Heart right ventricle (tissue), 16 donors: ENCODE data around the gene LRSAM1. TPM values are rescaled to one million over a fixed set of nuclear protein-coding genes. Genes with fewer than 3 reads are reported as not detected.
"Not testable (repeated sequence)": the region's sequence is repeated elsewhere in the genome, so short reads cannot be mapped to it uniquely, and the experiment has no call there.

Experiments
- ATAC-seq, 8 donors: fragments of 200-7000 bp; cut with Tn5 transposase; one replicate each; pipeline ENCODE4 v1.9.1; 2020; ENCODE audit warnings: mild to moderate bottlenecking in 8 of 8, moderate library complexity in 8 of 8, moderate number of reproducible peaks in 1 of 8
- DNase-seq, 2 donors: peaks; one replicate each; pipeline ENCODE4 v3.0.0-alpha.2; 2020
- H3K27ac ChIP-seq, 10 donors: fragments of 200-600 bp; sonication (generic) in 2 of 10; one replicate each; pipeline versions ENCODE4 v1.5.0 to v1.8.0; 2020 to 2022; ENCODE audit warnings: mild to moderate bottlenecking in 3 of 10
- H3K27me3 ChIP-seq, 7 donors: fragments of 200-600 bp; one replicate each; pipeline ENCODE4 v1.8.0; 2021 to 2022; ENCODE audit warnings: mild to moderate bottlenecking in 2 of 7
- H3K36me3 ChIP-seq, 9 donors: fragments of 200-600 bp; sonication (generic) in 1 of 9; one replicate each; pipeline versions ENCODE4 v1.5.0 to v1.8.0; 2020 to 2022; ENCODE audit warnings: mild to moderate bottlenecking in 2 of 9
- H3K4me1 ChIP-seq, 9 donors: fragments of 200-600 bp; sonication (generic) in 1 of 9; one replicate each; pipeline versions ENCODE4 v1.5.0 to v1.8.0; 2020 to 2022; ENCODE audit warnings: mild to moderate bottlenecking in 4 of 9
- H3K4me3 ChIP-seq, 10 donors: fragments of 200-600 bp; sonication (generic) in 2 of 10; one replicate each; pipeline versions ENCODE4 v1.5.0 to v1.8.0; 2020 to 2022; ENCODE audit warnings: mild to moderate bottlenecking in 7 of 10, moderate library complexity in 2 of 10
- H3K9me3 ChIP-seq, 11 donors: fragments of 200-600 bp in 10 of 11; sonication (generic) in 2 of 11; one replicate each; pipeline versions ENCODE4 v1.5.0 to v1.8.0; 2013 to 2022; ENCODE audit warnings: mild to moderate bottlenecking in 2 of 11, control low read depth in 1 of 11, moderate library complexity in 1 of 11
- WGBS, 2 donors: extraction: QIAGEN DNeasy Blood & Tissue Kit; methylation state at CpG; one replicate each; pipeline ENCODE4 v1.1.7; 2013; ENCODE audit warnings: inconsistent platforms in 1 of 2; 5-methylcytosine and 5-hydroxymethylcytosine counted together
- intact Hi-C, 10 donors: fragments of 100-400 bp; cut with DNase I; formaldehyde crosslinking; loops; one replicate each; pipeline versions ENCODE4 v1.11.1 to v1.14.2; 2022
- polyA plus RNA-seq, 2 donors: library from polyadenylated mRNA; stranded (reverse); fragments of 200-250 nt; gene quantifications; one replicate each; pipeline ENCODE4 v1.2.3, GENCODE V29; 2013
- total RNA-seq, 10 donors: library from RNA; stranded (reverse); fragmentation: NEBNext Ultra II Directional in 3 of 10; extraction: Animal tissue kit (Norgen Biotek cat#: 25700) in 3 of 10; gene quantifications; one replicate each; pipeline versions ENCODE4 v1.2.1 to v1.2.4, GENCODE V29; 2021 to 2023
- TF ChIP-seq, protein P1 (sequence below), 9 donors: fragments of 200-600 bp; sonication (generic) in 2 of 9; IDR thresholded peaks; one replicate each; pipeline versions ENCODE4 v1.5.0 to v1.8.0; 2021 to 2022; ENCODE audit warnings: antibody characterized with exemption in 9 of 9, mild to moderate bottlenecking in 5 of 9, moderate library complexity in 1 of 9
- donor health status: Arrhythmogenic right ventricular cardiomyopathy.
- donor health status: ischemic (EF 13 %, LVEDD 7.1; RV severe dilation, severe dysfunction).
- donor health status: healthy with polysubstance abuse.
- donor health status: DM: no; HTN: yes; CAD: no.
- donor health status: DM: no; HTN: no; CAD: no.
- donor health status: ischemic (EF 25% LVEDD 6.9; RV normal size, moderate dysfunction).
- donor health status: ischemic (EF 25% LVEDD 5.7; RV mildly dilated, moderate dysfunction).
- donor health status: healthy.
- donor health status: DM: yes; HTN: yes; CAD: no.
- donor health status: Ischemic cardiomyopathy.
- donor health status: ischemic (EF 35%, LVEDD 5.7; RV mildly dilated, moderate dysfunction).
- donor health status: nonischemic (EF 11% LVEDD 7.7; RV severe dilation, severe dysfunction).
- donor health status: DM: yes; HTN: yes; CAD: no.
- donor health status: PGD.
- donor health status: ischemic (EF 29% LVEDD 5.4; RV normal size, mild dysfunction).
- donor health status: nonischemic (EF 23%, LVEDD 6.1; RV moderate dilation, normal function).

LRSAM1 gene
- total and polyA plus RNA-seq, 12 donors: 21.2 to 59.9 (median 29.5) TPM

DNA sequence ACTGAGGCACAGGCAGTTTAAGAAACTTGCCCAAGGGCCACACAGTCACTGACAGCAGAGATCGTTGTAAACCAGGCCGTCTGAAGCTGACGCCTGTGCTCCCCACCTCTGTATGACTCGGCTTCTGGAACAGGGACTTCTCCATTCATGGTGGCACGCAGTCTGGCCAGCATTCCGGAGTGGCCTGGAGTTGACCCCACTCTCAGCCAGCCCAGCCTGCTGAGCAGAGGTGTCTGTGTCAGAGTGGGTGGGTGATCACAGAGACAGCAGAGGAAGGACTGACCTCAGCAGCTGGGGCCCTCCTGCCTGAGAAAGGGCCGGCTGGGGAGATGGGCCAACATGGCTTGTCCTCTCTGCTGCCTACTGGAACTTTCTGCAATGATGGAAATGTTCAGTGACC is 12.6 kb downstream of the LRSAM1 start:
- Histone ChIP-seq H3K4me3 (no peak overlapping the region), H3K27me3 (no peaks in the 10 kb centered on the region), H3K4me1 (peaks cover 0 to 12% (median 4%) of the 10 kb centered on the region in 9 donors), H3K27ac (peak overlapping the region in 9 of 10 donors; percentile 10 to 83 (median 61)), H3K36me3 (peaks cover 0 to 98% (median 51%) of the 10 kb centered on the region in 9 donors), H3K9me3 (no peaks in the 10 kb centered on the region)
- 25 to 45% methylated on average over 7 of the region's 7 CpGs for WGBS, 2 donors
- DNase-seq (peak; percentile 55 to 61), ATAC-seq (peak; percentile 83 to 96 (median 90))
- TF ChIP-seq, protein P1, sequence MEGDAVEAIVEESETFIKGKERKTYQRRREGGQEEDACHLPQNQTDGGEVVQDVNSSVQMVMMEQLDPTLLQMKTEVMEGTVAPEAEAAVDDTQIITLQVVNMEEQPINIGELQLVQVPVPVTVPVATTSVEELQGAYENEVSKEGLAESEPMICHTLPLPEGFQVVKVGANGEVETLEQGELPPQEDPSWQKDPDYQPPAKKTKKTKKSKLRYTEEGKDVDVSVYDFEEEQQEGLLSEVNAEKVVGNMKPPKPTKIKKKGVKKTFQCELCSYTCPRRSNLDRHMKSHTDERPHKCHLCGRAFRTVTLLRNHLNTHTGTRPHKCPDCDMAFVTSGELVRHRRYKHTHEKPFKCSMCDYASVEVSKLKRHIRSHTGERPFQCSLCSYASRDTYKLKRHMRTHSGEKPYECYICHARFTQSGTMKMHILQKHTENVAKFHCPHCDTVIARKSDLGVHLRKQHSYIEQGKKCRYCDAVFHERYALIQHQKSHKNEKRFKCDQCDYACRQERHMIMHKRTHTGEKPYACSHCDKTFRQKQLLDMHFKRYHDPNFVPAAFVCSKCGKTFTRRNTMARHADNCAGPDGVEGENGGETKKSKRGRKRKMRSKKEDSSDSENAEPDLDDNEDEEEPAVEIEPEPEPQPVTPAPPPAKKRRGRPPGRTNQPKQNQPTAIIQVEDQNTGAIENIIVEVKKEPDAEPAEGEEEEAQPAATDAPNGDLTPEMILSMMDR (IDR thresholded peaks at IDR 0.05): no peak
- intact Hi-C loops: loop anchor here in 1 of 10 donors (2.0 kb wide), 1 partner anchor 29 kb away; no protein-coding TSS in a partner anchor

DNA sequence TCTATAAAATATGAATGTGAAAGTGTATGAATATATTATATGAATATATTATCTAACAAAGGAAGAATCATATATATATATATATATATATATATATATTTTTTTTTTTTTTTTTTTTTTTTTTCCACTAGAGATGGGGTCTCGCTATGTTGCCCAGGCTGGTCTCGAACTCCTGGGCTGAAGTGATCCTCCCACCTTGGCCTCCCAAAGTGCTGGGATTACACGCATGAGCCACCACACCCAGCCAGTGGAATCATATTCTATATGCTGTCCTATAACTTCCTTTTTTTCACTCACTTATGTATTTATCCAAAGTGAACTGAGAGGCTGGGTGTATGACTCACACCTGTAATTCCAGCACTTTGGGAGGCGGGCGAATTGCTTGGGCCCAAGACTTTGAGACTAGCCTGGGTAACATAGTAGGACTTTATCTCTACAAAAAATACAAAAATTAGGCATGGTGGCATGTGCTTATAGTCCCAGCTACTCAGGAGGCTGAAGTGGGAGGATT is 15.2 kb downstream of the LRSAM1 start:
- intact Hi-C loops, H3K4me3 ChIP-seq, H3K27me3 ChIP-seq, H3K9me3 ChIP-seq, H3K27ac ChIP-seq, DNase-seq, ATAC-seq: not testable (repeated sequence)
- peaks cover 0 to 14% (median 4%) of the 10 kb centered on the region in 9 donors for H3K4me1 ChIP-seq
- WGBS, 2 donors: 98 to 99% methylated on average over 5 of the region's 5 CpGs
- H3K36me3 ChIP-seq: peaks cover 0 to 95% (median 31%) of the 10 kb centered on the region in 9 donors

DNA sequence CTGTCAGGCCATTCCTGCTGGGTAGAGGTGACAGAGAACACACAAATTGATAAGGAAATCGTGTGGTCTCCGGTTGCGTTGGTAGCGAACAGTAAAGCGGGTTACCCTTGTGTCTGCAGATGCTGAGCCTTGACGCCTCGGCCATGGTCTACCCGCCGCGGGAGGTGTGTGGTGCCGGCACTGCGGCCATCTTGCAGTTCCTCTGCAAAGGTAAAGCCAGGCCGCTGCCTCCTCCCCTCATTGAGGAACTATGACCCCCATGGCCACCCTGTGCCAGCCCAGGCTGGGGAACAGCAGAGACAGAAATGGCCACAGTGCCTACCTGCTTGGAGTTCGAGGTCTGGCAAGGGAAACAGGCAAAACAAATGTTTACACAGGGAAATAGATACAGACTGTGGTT is 16.3 kb downstream of the LRSAM1 start:
- TF ChIP-seq, protein P1 (IDR thresholded peaks at IDR 0.05): no peak
- Histone ChIP-seq H3K36me3 (peaks cover 0 to 85% (median 20%) of the 10 kb centered on the region in 9 donors), H3K4me1 (peaks cover 0 to 14% (median 4%) of the 10 kb centered on the region in 9 donors), H3K27me3 (no peaks in the 10 kb centered on the region), H3K9me3 (no peaks in the 10 kb centered on the region), H3K4me3 (no peak overlapping the region), H3K27ac (no peak overlapping the region)
- WGBS, 2 donors: 86 to 93% methylated on average over 14 of the region's 14 CpGs
- intact Hi-C loops: no loop called here
- DNase-seq (no peak), ATAC-seq (no peak)

DNA sequence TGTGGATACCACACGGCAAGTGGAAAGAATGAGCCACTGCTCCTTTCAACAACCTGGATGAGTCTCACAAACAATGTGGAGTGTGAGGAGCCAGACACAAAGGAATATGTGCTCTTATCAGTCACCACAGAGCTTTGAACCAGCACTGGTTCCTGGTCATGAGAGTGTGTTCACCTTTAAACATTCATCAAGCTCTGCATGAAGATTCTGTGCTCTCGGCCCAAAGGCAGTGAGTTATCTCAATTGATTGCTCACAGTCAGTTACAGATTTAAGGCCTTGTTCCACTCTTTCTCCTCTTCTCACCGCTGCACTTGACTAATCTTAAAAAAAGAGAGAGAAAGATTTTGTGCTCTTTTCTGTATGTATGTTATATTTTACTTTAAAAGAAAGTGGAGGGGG is 19.4 kb downstream of the LRSAM1 start:
- Histone ChIP-seq H3K27me3 (no peaks in the 10 kb centered on the region), H3K27ac (no peak overlapping the region), H3K4me1 (peaks cover 0 to 5% (median 0%) of the 10 kb centered on the region in 9 donors), H3K36me3 (peaks cover 0 to 85% (median 28%) of the 10 kb centered on the region in 9 donors), H3K9me3 (no peaks in the 10 kb centered on the region), H3K4me3 (no peak overlapping the region)
- intact Hi-C loops: no loop called here
- 61 to 77% methylated on average over 3 of the region's 3 CpGs for WGBS, 2 donors
- DNase-seq (no peak), ATAC-seq (peak in 1 of 8 donors; percentile 53)
- TF ChIP-seq, protein P1 (IDR thresholded peaks at IDR 0.05): no peak

DNA sequence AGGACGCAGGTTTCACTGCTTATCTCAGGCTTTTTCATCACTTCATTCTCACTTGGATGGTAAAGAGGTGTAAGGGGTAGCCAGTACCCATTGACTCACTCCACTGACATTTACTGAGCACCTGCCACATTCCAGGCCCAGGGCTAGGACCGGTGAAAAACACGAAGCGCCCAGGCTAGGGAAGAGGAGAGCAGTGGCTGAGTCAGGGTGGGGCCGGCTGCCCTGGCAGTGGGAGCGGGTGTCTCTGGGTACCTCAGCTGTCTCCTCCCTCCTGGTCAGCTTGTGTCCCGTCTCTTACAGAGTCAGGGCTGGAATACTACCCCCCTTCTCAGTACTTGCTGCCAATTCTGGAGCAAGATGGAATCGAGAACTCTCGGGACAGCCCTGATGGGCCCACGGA is 22.2 kb downstream of the LRSAM1 start:
- intact Hi-C loops: no loop called here
- TF ChIP-seq, protein P1 (IDR thresholded peaks at IDR 0.05): no peak
- no peak for DNase-seq
- WGBS, 2 donors: 73 to 77% methylated on average over 10 of the region's 10 CpGs
- no peak overlapping the region for H3K4me3 ChIP-seq
- peaks cover 0 to 5% (median 0%) of the 10 kb centered on the region in 9 donors for H3K4me1 ChIP-seq
- no peaks in the 10 kb centered on the region for H3K9me3 ChIP-seq
- peaks cover 0 to 86% (median 26%) of the 10 kb centered on the region in 9 donors for H3K36me3 ChIP-seq
- peak in 6 of 8 donors; percentile 33 to 78 (median 64) for ATAC-seq
- peak overlapping the region in 5 of 10 donors; percentile 9 to 54 (median 21) for H3K27ac ChIP-seq
- H3K27me3 ChIP-seq: no peaks in the 10 kb centered on the region
